Mucosa of stomach (tissue), 1 donor: ENCODE data around the gene SH3RF3.

Experiments used
- H3K27me3 ChIP-seq: one replicate; pipeline ENCODE4 v1.7.0; 2013; ENCODE audit warnings: mild to moderate bottlenecking, low read length; ENCODE audit not compliant: control insufficient read depth, insufficient read depth
- H3K36me3 ChIP-seq: one replicate; pipeline ENCODE4 v1.7.0; 2013; ENCODE audit warnings: low read length; ENCODE audit not compliant: control insufficient read depth, insufficient read depth
- H3K4me1 ChIP-seq: one replicate; pipeline ENCODE4 v1.7.0; 2013; ENCODE audit warnings: mild to moderate bottlenecking, low read length; ENCODE audit not compliant: control insufficient read depth, insufficient read depth
- H3K4me3 ChIP-seq: one replicate; pipeline ENCODE4 v1.7.0; 2013; ENCODE audit warnings: low read length
- H3K9ac ChIP-seq: one replicate; pipeline ENCODE4 v1.7.0; 2013; ENCODE audit warnings: mild to moderate bottlenecking, low read length, moderate library complexity
- H3K9me3 ChIP-seq: one replicate; pipeline ENCODE4 v1.7.0; 2013; ENCODE audit warnings: mild to moderate bottlenecking, low read length, moderate library complexity; ENCODE audit not compliant: control insufficient read depth
- donor health status: Pancreatic carcinoma.

Gene SH3RF3

GRCh38 chr2:109143214-109144187, 14.5 kb downstream of the SH3RF3 start:
- Histone ChIP-seq H3K36me3 (no peaks in the 10 kb centered on the region), H3K4me1 (no peaks in the 10 kb centered on the region), H3K9ac (no peak overlapping the region), H3K4me3 (no peak overlapping the region), H3K9me3 (no peaks in the 10 kb centered on the region), H3K27me3 (no peaks in the 10 kb centered on the region)

- H3K27me3 ChIP-seq, result no peaks in the 10 kb centered on the region
- H3K4me3 ChIP-seq, result no peak overlapping the region
- H3K9ac ChIP-seq, result no peak overlapping the region
- no peaks in the 10 kb centered on the region for H3K4me1 ChIP-seq
- no peaks in the 10 kb centered on the region for H3K9me3 ChIP-seq
- no peaks in the 10 kb centered on the region for H3K36me3 ChIP-seq
These were observed 15.3 kb downstream of the SH3RF3 start for GRCh38 chr2:109144271-109144670.

GRCh38 chr2:109144721-109145120, 15.7 kb downstream of the SH3RF3 start:
- H3K36me3 ChIP-seq, result no peaks in the 10 kb centered on the region
- no peaks in the 10 kb centered on the region for H3K9me3 ChIP-seq
- H3K9ac ChIP-seq, result no peak overlapping the region
- H3K4me3 ChIP-seq, result no peak overlapping the region
- H3K4me1 ChIP-seq, result no peaks in the 10 kb centered on the region
- no peaks in the 10 kb centered on the region for H3K27me3 ChIP-seq

GRCh38 chr2:109145286-109145685, 16.3 kb downstream of the SH3RF3 start:
- Histone ChIP-seq H3K4me1 (no peaks in the 10 kb centered on the region), H3K9ac (no peak overlapping the region), H3K27me3 (no peaks in the 10 kb centered on the region), H3K9me3 (no peaks in the 10 kb centered on the region), H3K36me3 (no peaks in the 10 kb centered on the region), H3K4me3 (no peak overlapping the region)

- Histone ChIP-seq H3K36me3 (no peaks in the 10 kb centered on the region), H3K9ac (no peak overlapping the region), H3K9me3 (no peaks in the 10 kb centered on the region), H3K4me3 (no peak overlapping the region), H3K4me1 (no peaks in the 10 kb centered on the region), H3K27me3 (no peaks in the 10 kb centered on the region)
These were observed 18.4 kb downstream of the SH3RF3 start for GRCh38 chr2:109147405-109147804.

GRCh38 chr2:109148117-109148746, 19.2 kb downstream of the SH3RF3 start:
- H3K27me3 ChIP-seq, result no peaks in the 10 kb centered on the region
- H3K4me3 ChIP-seq, result no peak overlapping the region
- no peaks in the 10 kb centered on the region for H3K9me3 ChIP-seq
- H3K36me3 ChIP-seq, result no peaks in the 10 kb centered on the region
- no peak overlapping the region for H3K9ac ChIP-seq
- H3K4me1 ChIP-seq, result no peaks in the 10 kb centered on the region

GRCh38 chr2:109148991-109149645, 20.1 kb downstream of the SH3RF3 start:
- Histone ChIP-seq H3K4me1 (no peaks in the 10 kb centered on the region), H3K9ac (no peak overlapping the region), H3K27me3 (no peaks in the 10 kb centered on the region), H3K36me3 (no peaks in the 10 kb centered on the region), H3K4me3 (no peak overlapping the region), H3K9me3 (no peaks in the 10 kb centered on the region)

- H3K4me3 ChIP-seq, result no peak overlapping the region
- no peaks in the 10 kb centered on the region for H3K27me3 ChIP-seq
- no peaks in the 10 kb centered on the region for H3K4me1 ChIP-seq
- no peaks in the 10 kb centered on the region for H3K36me3 ChIP-seq
- H3K9me3 ChIP-seq, result no peaks in the 10 kb centered on the region
- H3K9ac ChIP-seq, result no peak overlapping the region
These were observed 21.6 kb downstream of the SH3RF3 start for GRCh38 chr2:109150559-109150958.

GRCh38 chr2:109151519-109151918, 22.5 kb downstream of the SH3RF3 start:
- no peak overlapping the region for H3K9ac ChIP-seq
- H3K4me3 ChIP-seq, result no peak overlapping the region
- H3K36me3 ChIP-seq, result no peaks in the 10 kb centered on the region
- no peaks in the 10 kb centered on the region for H3K9me3 ChIP-seq
- H3K4me1 ChIP-seq, result no peaks in the 10 kb centered on the region
- no peaks in the 10 kb centered on the region for H3K27me3 ChIP-seq

GRCh38 chr2:109153005-109153784, 24.2 kb downstream of the SH3RF3 start:
- Histone ChIP-seq H3K9me3 (no peaks in the 10 kb centered on the region), H3K9ac (no peak overlapping the region), H3K36me3 (no peaks in the 10 kb centered on the region), H3K4me1 (no peaks in the 10 kb centered on the region), H3K4me3 (no peak overlapping the region), H3K27me3 (no peaks in the 10 kb centered on the region)

- Histone ChIP-seq H3K4me1 (no peaks in the 10 kb centered on the region), H3K36me3 (no peaks in the 10 kb centered on the region), H3K27me3 (no peaks in the 10 kb centered on the region), H3K9ac (no peak overlapping the region), H3K9me3 (no peaks in the 10 kb centered on the region), H3K4me3 (no peak overlapping the region)
These were observed 24.8 kb downstream of the SH3RF3 start for GRCh38 chr2:109153807-109154206.
